ENCODE measurements around the gene CDK5R1.

GRCh38 chr17:32508926-32509325 is 22.1 kb downstream of the CDK5R1 start:
- TF ChIP-seq, protein P1, sequence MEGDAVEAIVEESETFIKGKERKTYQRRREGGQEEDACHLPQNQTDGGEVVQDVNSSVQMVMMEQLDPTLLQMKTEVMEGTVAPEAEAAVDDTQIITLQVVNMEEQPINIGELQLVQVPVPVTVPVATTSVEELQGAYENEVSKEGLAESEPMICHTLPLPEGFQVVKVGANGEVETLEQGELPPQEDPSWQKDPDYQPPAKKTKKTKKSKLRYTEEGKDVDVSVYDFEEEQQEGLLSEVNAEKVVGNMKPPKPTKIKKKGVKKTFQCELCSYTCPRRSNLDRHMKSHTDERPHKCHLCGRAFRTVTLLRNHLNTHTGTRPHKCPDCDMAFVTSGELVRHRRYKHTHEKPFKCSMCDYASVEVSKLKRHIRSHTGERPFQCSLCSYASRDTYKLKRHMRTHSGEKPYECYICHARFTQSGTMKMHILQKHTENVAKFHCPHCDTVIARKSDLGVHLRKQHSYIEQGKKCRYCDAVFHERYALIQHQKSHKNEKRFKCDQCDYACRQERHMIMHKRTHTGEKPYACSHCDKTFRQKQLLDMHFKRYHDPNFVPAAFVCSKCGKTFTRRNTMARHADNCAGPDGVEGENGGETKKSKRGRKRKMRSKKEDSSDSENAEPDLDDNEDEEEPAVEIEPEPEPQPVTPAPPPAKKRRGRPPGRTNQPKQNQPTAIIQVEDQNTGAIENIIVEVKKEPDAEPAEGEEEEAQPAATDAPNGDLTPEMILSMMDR (IDR thresholded peaks at IDR 0.05) = no peak
- no peak for TF ChIP-seq POLR2A (IDR thresholded peaks at IDR 0.05)

Data from body of pancreas (tissue), 4 donors.